Breast epithelium (tissue), 3 donors: Measurements from ENCODE around the gene UBA1.

Source experiments
- POLR2A ChIP-seq: fragments of 450-650 bp; IDR thresholded peaks from one replicate; pipeline ENCODE4 v1.6.1; 2016; ENCODE audit warnings: antibody characterized with exemption, mild to moderate bottlenecking, moderate library complexity
- TF ChIP-seq, protein P1 (sequence below), 3 donors: fragments of 450-650 bp; IDR thresholded peaks; one replicate each; pipeline ENCODE4 v1.5.1; 2016 to 2017; ENCODE audit warnings: antibody characterized with exemption in 3 of 3, mild to moderate bottlenecking in 3 of 3, moderate library complexity in 3 of 3

DNA sequence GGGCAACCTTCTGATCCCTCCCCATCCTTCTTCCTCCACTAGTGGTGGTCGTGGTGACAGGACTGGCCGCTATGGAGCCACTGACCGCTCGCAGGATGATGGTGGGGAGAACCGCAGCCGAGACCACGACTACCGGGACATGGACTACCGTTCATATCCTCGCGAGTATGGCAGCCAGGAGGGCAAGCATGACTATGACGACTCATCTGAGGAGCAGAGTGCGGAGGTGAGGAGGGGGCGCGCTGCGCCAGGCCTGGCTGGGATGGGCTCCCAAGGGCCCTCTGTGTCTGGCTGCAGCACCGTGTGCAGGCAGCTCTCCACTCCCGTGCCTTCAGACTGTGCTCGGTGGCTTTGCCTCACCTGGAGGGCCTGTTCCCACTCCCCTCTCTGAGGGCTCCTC, 24.4 kb upstream of the UBA1 start:
- TF ChIP-seq, protein P1, sequence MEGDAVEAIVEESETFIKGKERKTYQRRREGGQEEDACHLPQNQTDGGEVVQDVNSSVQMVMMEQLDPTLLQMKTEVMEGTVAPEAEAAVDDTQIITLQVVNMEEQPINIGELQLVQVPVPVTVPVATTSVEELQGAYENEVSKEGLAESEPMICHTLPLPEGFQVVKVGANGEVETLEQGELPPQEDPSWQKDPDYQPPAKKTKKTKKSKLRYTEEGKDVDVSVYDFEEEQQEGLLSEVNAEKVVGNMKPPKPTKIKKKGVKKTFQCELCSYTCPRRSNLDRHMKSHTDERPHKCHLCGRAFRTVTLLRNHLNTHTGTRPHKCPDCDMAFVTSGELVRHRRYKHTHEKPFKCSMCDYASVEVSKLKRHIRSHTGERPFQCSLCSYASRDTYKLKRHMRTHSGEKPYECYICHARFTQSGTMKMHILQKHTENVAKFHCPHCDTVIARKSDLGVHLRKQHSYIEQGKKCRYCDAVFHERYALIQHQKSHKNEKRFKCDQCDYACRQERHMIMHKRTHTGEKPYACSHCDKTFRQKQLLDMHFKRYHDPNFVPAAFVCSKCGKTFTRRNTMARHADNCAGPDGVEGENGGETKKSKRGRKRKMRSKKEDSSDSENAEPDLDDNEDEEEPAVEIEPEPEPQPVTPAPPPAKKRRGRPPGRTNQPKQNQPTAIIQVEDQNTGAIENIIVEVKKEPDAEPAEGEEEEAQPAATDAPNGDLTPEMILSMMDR (IDR thresholded peaks at IDR 0.05): no peak
- TF ChIP-seq POLR2A: no peak
